GM19438 (cell line): Measurements from ENCODE around the gene CD151.

ENCODE experiments used
- ATAC-seq: cut with Tn5 transposase; IDR thresholded peaks from one replicate; pipeline ENCODE4 v1.9.1; 2021; ENCODE audit warnings: low read depth; ENCODE audit not compliant: unreplicated experiment

The CD151 gene

GRCh38 chr11:855330-855674 lies 22.6 kb downstream of the CD151 start:
- no peak for ATAC-seq

GRCh38 chr11:855796-856195 lies 23.0 kb downstream of the CD151 start:
- ATAC-seq, result no peak

GRCh38 chr11:856397-856796 lies 23.6 kb downstream of the CD151 start:
- no peak for ATAC-seq

DNA sequence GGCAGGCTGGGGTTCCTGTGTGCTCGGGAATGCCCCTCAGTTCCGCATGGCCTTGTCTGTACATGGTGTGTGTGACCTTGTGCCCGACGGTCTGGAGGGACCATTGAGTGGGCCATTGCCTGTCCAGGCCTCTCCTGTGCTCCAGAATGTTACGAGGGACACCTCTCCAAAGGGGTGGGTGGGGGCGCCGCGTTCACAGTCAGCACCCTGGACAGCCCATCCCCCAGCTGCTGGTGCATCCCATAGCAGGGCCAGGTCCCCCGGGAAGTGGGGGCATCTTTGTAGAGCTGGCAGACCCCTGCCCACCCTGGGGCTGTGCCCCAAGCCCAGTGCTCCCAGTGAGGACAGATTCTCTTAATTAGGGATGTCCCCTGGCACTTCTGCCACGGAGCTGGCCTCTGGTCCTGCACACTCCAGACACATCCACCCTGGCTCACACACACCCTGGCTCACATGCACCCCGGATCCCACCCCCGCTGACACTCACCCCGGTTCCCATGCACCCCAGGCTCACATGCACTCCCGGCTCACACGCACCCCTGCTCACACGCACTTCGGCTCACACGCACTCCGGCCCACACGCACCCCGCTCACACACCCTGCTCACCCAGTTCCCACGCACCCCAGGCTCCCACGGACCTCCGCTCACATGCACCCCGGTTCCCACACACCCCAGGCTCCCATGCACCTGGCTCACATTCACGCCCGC lies 25.5 kb downstream of the CD151 start:
- no peak for ATAC-seq

GRCh38 chr11:858762-859339 lies 26.1 kb downstream of the CD151 start:
- no peak for ATAC-seq

- ATAC-seq, result no peak
Observed at GRCh38 chr11:859394-860131, 26.8 kb downstream of the CD151 start.

DNA sequence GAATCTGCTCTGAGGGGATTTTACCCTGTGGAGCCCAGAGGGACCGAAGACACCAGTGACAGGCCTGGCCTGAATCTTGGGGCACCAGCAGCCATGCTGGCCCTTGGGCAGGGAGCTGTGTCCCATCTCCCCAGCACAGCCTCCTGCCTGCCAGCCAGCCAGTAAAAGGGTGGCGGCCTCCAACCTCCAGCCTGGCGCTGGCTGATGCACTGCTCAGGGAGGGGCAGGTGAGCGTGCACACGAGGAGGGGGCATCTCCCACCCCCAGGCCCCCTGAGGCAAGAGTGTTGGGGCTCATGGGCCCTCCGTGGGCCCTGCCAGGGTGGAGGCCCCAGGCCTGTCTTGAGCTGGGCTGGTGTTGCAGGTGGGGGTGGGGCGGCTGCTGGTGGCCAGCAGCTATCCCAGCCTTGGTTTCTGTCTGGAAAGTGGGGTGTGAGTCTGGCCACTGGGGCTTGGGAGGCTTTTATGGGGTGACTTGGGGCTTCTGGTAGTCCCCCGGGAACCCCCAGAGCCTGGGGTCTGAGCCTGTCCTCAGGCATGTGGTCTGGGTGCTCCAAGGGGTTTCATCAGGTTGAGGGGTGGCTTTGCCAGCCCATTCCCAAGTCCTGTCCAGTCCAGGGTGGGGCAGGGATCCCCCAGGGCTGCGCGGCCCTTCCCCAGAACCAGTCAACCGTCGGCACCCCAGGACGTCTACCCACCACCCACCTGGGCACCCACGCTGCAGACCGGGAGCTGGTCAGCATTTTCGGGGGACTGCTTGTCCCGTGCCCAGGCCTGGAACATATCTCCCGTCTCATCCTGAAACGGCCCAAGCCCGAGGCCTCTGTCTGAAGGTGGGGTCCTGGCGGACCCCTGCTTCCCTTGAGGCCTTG lies 27.7 kb downstream of the CD151 start:
- no peak for ATAC-seq

DNA sequence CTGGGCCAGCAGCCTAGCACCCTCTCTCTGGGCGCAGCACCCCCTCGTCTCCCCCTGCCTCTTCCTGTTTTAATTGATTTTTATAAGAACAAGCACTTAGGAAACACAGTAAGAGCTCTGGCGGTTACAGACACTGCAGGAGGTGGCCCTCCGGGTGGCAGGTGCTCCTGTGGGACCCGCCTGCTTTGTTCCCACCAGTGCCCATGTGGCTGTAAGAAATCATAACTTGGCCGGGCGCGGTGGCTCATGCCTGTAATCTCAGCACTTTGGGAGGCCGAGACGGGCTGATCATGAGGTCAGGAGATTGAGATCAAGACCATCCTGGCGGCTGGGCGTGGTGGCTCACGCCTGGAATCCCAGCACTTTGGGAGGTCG lies 28.3 kb downstream of the CD151 start:
- no peak for ATAC-seq

- no peak for ATAC-seq
Observed at GRCh38 chr11:862081-862661, 29.4 kb downstream of the CD151 start.

GRCh38 chr11:862696-863022 lies 29.9 kb downstream of the CD151 start:
- no peak for ATAC-seq

DNA sequence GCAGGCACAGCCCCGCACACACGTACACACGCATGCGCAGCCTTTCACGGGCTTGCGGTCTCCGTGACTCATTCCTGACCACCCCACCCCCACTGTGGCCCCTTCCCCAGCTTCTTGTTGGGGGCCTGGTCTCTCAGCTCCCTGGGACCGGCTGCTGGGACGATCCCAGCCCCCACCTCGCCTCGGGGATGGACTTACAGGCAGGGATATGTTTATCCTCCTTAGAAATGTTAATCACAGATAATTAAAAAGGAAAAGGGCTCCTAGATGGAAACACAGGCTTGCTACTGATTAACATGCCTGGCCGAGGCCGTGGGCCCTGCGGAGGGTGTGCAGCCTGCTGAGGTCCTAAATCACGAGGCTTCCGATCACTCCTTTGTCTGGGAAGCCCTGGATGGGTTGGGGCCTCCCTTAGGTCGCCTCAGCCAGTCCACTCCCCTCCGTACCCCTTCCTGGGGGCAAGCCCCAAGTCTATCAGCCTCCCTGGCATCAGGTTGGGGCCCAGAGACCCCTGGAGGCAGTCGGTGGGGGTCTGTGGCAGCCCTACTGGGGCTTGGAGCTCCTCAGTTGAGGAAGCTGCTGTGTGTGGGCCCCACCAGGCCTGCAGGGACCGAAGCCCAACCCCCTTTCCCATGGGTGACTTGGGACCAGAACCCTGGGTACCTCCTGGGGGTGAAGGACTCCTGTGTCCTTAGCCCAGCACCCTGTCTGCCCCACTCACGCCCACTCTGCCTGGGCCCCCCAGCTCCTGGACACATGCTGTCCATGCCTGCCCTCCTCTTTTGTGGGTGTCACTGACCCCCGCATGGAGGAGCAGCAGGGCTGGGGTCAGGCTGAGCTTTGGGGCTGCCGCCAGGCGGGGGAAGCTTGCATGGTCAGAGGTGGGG lies 30.5 kb downstream of the CD151 start:
- no peak for ATAC-seq

GRCh38 chr11:863910-864827 lies 31.4 kb downstream of the CD151 start:
- no peak for ATAC-seq

DNA sequence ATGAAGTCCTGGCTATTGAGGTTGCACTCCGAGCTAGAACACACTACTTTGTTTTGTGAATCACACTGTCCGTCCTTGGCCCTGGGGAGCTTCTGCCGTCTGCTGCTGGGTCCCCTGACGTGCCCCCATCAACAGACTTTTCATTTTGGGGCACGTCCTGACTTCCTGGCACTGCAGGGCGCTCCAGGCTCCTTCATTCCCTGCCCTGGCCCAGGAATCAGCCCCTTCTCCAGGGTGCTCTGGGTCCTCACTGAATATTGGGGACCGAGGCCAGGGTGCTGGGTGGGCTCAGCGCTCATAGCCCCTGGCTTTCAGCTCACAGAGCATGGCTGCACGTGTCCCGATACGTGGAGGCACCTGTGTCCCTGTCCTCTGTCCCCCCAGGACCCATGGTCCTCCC lies 32.1 kb downstream of the CD151 start:
- no peak for ATAC-seq

DNA sequence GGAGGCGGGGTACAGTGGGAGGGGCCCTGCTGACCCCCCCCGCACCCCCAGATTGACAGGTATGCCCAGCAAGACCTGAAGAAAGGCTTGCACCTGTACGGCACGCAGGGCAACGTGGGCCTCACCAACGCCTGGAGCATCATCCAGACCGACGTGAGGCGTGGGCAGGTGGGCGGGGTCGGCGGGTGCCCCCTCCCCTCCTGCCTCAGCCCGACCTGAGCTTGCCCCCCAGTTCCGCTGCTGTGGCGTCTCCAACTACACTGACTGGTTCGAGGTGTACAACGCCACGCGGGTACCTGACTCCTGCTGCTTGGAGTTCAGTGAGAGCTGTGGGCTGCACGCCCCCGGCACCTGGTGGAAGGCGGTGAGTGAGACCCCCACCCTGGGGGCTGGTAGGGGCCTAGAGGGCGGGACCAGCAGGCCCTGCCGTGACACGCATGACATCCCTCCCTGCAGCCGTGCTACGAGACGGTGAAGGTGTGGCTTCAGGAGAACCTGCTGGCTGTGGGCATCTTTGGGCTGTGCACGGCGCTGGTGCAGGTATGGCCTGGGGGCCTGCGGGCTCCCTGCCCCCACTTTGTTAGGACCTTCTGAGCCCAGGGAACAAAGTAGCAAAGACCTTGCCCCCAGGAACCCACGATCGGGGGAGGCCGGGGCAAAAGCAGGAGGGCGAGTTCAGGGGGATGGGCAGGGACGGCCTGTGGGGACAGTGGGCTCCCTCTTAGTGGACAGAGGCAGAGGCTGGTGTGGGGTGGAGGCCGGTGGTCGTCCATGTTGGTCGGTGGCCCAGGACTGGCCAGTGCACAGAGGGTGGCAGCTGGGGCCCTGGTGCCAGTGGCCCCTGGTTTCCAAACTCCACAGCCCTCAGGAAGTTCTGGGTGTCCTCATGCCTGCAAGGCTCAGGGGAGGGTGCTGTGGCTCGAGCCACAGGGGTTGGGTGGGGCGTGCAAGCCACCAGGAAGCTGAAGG lies 33.0 kb downstream of the CD151 start:
- ATAC-seq, result no peak

- ATAC-seq, result no peak
Observed at GRCh38 chr11:866481-866880, 33.7 kb downstream of the CD151 start.

DNA sequence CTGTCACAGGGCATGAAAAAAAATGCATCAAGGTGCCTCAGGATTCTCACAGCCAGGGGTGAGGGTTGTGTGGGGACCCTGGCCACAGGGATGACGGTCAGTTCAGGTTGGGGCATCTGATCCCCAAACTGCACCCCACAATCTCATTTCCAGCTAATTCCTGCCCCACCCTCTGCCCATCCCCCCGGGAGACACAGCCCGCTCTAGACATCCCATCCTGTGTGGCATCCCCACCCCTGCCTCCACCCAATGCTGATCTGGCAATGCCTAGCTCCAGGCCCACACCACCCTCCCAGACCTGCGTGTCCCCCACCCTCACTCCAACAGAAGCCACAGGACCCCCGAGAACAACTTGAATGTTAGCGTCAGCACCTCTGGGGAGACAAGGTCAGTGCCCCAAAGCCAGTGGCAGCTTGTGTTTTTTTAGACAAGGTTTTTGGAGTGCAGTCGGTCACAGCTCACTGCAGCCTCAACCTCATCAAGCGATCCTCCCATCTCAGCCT lies 35.2 kb downstream of the CD151 start:
- no peak for ATAC-seq

DNA sequence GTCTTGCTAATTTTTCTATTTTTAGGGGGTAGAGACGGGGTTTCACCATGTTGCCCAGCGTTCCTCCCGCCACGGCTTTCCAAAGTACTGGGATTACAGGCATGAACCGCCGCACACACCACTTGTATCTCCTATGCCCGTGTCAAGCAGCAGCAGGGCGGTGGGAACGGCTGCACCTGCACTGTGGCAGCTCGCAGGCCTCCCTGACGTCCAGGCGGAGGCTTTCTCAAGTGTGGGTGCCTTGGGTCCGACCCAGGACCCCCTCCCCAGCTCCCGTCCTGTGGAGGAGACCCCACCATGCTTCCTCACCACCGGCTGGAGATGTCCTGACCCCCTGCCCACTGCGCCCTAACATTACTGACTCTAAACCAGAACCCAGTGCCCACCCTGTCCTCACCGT lies 35.6 kb downstream of the CD151 start:
- no peak for ATAC-seq

- ATAC-seq, result no peak
Observed at GRCh38 chr11:868802-869201, 36.0 kb downstream of the CD151 start.
